Muscle layer of colon (tissue), 2 donors: ENCODE results near the gene TTC17.
"Not testable (repeated sequence)": the region's sequence is repeated elsewhere in the genome, so short reads cannot be mapped to it uniquely, and the experiment has no call there.

Source experiments
- H3K27ac ChIP-seq: one replicate; pipeline ENCODE4 v1.7.0; 2013; ENCODE audit warnings: low read depth, mild to moderate bottlenecking, low read length, moderate library complexity
- H3K27me3 ChIP-seq, 2 donors: one replicate each; pipeline ENCODE4 v1.7.0; 2013; ENCODE audit warnings: low read length in 2 of 2, mild to moderate bottlenecking in 2 of 2; ENCODE audit not compliant: insufficient read depth in 2 of 2, control insufficient read depth in 1 of 2
- H3K36me3 ChIP-seq: one replicate; pipeline ENCODE4 v1.7.0; 2013; ENCODE audit warnings: mild to moderate bottlenecking, low read length; ENCODE audit not compliant: insufficient read depth
- H3K4me1 ChIP-seq: one replicate; pipeline ENCODE4 v1.7.0; 2013; ENCODE audit warnings: mild to moderate bottlenecking, low read length; ENCODE audit not compliant: insufficient read depth
- H3K4me3 ChIP-seq, 2 donors: one replicate each; pipeline ENCODE4 v1.7.0; 2013; ENCODE audit warnings: low read length in 2 of 2, low read depth in 1 of 2, mild to moderate bottlenecking in 1 of 2, moderate library complexity in 1 of 2
- H3K9ac ChIP-seq: one replicate; pipeline ENCODE4 v1.7.0; 2013; ENCODE audit warnings: low read length
- H3K9me3 ChIP-seq: one replicate; pipeline ENCODE4 v1.7.0; 2013; ENCODE audit warnings: mild to moderate bottlenecking, low read length
- donor health status: abdominal sarcoma.
- donor health status: Adenocarcinoma of cecum.

TTC17 gene

GRCh38 chr11:43462359-43462758, 103.6 kb downstream of the TTC17 start:
- H3K27me3 ChIP-seq: no peaks in the 10 kb centered on the region
- no peak overlapping the region for H3K9ac ChIP-seq
- no peaks in the 10 kb centered on the region for H3K9me3 ChIP-seq
- no peak overlapping the region for H3K27ac ChIP-seq
- H3K4me1 ChIP-seq: no peaks in the 10 kb centered on the region
- H3K4me3 ChIP-seq: no peak overlapping the region
- H3K36me3 ChIP-seq: peaks cover 30% of the 10 kb centered on the region

GRCh38 chr11:43467958-43468357, 109.2 kb downstream of the TTC17 start:
- no peak overlapping the region for H3K27ac ChIP-seq
- H3K9ac ChIP-seq: no peak overlapping the region
- H3K27me3 ChIP-seq: no peaks in the 10 kb centered on the region
- H3K4me1 ChIP-seq: no peaks in the 10 kb centered on the region
- H3K4me3 ChIP-seq: no peak overlapping the region
- H3K36me3 ChIP-seq: peaks cover 7% of the 10 kb centered on the region
- no peaks in the 10 kb centered on the region for H3K9me3 ChIP-seq

- not testable (repeated sequence) for H3K4me1 ChIP-seq, H3K27ac ChIP-seq, H3K27me3 ChIP-seq, H3K9ac ChIP-seq, H3K9me3 ChIP-seq, H3K36me3 ChIP-seq, H3K4me3 ChIP-seq
These were observed 118.8 kb downstream of the TTC17 start for GRCh38 chr11:43477491-43477890.

GRCh38 chr11:43486141-43486540, 127.4 kb downstream of the TTC17 start:
- no peak overlapping the region for H3K9ac ChIP-seq
- peaks cover 5% of the 10 kb centered on the region for H3K36me3 ChIP-seq
- H3K27ac ChIP-seq: no peak overlapping the region
- H3K4me1 ChIP-seq: no peaks in the 10 kb centered on the region
- H3K27me3 ChIP-seq: no peaks in the 10 kb centered on the region
- no peaks in the 10 kb centered on the region for H3K9me3 ChIP-seq
- H3K4me3 ChIP-seq: no peak overlapping the region

- Histone ChIP-seq H3K27ac (no peak overlapping the region), H3K27me3 (no peaks in the 10 kb centered on the region), H3K4me3 (no peak overlapping the region), H3K36me3 (peaks cover 26% of the 10 kb centered on the region), H3K4me1 (no peaks in the 10 kb centered on the region), H3K9me3 (no peaks in the 10 kb centered on the region), H3K9ac (no peak overlapping the region)
These were observed 131.2 kb downstream of the TTC17 start for GRCh38 chr11:43489869-43490465.

GRCh38 chr11:43492701-43493100, 134.0 kb downstream of the TTC17 start:
- Histone ChIP-seq H3K27ac (no peak overlapping the region), H3K4me3 (no peak overlapping the region), H3K36me3 (peaks cover 21% of the 10 kb centered on the region), H3K9ac (no peak overlapping the region), H3K27me3 (no peaks in the 10 kb centered on the region), H3K9me3 (no peaks in the 10 kb centered on the region), H3K4me1 (no peaks in the 10 kb centered on the region)

- peaks cover 21% of the 10 kb centered on the region for H3K36me3 ChIP-seq
- no peaks in the 10 kb centered on the region for H3K4me1 ChIP-seq
- no peak overlapping the region for H3K4me3 ChIP-seq
- H3K27ac ChIP-seq: no peak overlapping the region
- H3K9ac ChIP-seq: no peak overlapping the region
- H3K9me3 ChIP-seq: no peaks in the 10 kb centered on the region
- no peaks in the 10 kb centered on the region for H3K27me3 ChIP-seq
These were observed 134.7 kb downstream of the TTC17 start for GRCh38 chr11:43493431-43493830.

- Histone ChIP-seq H3K9ac (no peak overlapping the region), H3K4me1 (no peaks in the 10 kb centered on the region), H3K27ac (no peak overlapping the region), H3K4me3 (no peak overlapping the region), H3K27me3 (no peaks in the 10 kb centered on the region), H3K36me3 (peaks cover 17% of the 10 kb centered on the region), H3K9me3 (no peaks in the 10 kb centered on the region)
These were observed 138.4 kb downstream of the TTC17 start for GRCh38 chr11:43497144-43497543.

GRCh38 chr11:43498561-43498960, 139.8 kb downstream of the TTC17 start:
- Histone ChIP-seq H3K27ac (no peak overlapping the region), H3K4me1 (no peaks in the 10 kb centered on the region), H3K36me3 (peaks cover 3% of the 10 kb centered on the region), H3K9ac (no peak overlapping the region), H3K4me3 (no peak overlapping the region), H3K9me3 (no peaks in the 10 kb centered on the region), H3K27me3 (no peaks in the 10 kb centered on the region)

GRCh38 chr11:43503417-43503816, 144.7 kb downstream of the TTC17 start:
- H3K4me3 ChIP-seq: no peak overlapping the region
- no peaks in the 10 kb centered on the region for H3K27me3 ChIP-seq
- no peaks in the 10 kb centered on the region for H3K4me1 ChIP-seq
- no peaks in the 10 kb centered on the region for H3K9me3 ChIP-seq
- H3K27ac ChIP-seq: no peak overlapping the region
- no peak overlapping the region for H3K9ac ChIP-seq
- H3K36me3 ChIP-seq: no peaks in the 10 kb centered on the region

GRCh38 chr11:43504316-43504950, 145.7 kb downstream of the TTC17 start:
- no peak overlapping the region for H3K4me3 ChIP-seq

GRCh38 chr11:43505171-43505570, 146.5 kb downstream of the TTC17 start:
- H3K9me3 ChIP-seq: no peaks in the 10 kb centered on the region
- no peaks in the 10 kb centered on the region for H3K36me3 ChIP-seq
- H3K27me3 ChIP-seq: no peaks in the 10 kb centered on the region
- no peaks in the 10 kb centered on the region for H3K4me1 ChIP-seq
- no peak overlapping the region for H3K4me3 ChIP-seq
- H3K9ac ChIP-seq: no peak overlapping the region
- H3K27ac ChIP-seq: no peak overlapping the region

More at GRCh38 chr11:43504316-43504950, 145.7 kb downstream of the TTC17 start:
- no peaks in the 10 kb centered on the region for H3K27me3 ChIP-seq
- no peak overlapping the region for H3K9ac ChIP-seq
- H3K36me3 ChIP-seq: no peaks in the 10 kb centered on the region
- H3K9me3 ChIP-seq: no peaks in the 10 kb centered on the region
- H3K27ac ChIP-seq: no peak overlapping the region
- no peaks in the 10 kb centered on the region for H3K4me1 ChIP-seq
